GM19240 (cell line): Measurements from ENCODE around the gene TMEM161A.

Experiments
- DNase-seq: peaks from one replicate; pipeline ENCODE4 v3.0.0; 2011; ENCODE audit warnings: low spot score; ENCODE audit not compliant: insufficient read length

The TMEM161A gene

GRCh38 chr19:19098084-19098702 lies 40.1 kb downstream of the TMEM161A start:
- DNase-seq, result no peak

GRCh38 chr19:19096641-19097627 lies 41.3 kb downstream of the TMEM161A start:
- no peak for DNase-seq

- DNase-seq, result no peak
Observed at GRCh38 chr19:19095691-19096090, 42.6 kb downstream of the TMEM161A start.

GRCh38 chr19:19094513-19094912 lies 43.8 kb downstream of the TMEM161A start:
- no peak for DNase-seq

- no peak for DNase-seq
Observed at GRCh38 chr19:19087676-19088075, 50.6 kb downstream of the TMEM161A start.

- no peak for DNase-seq
Observed at GRCh38 chr19:19083413-19084178, 54.7 kb downstream of the TMEM161A start.

- DNase-seq, result no peak
Observed at GRCh38 chr19:19081642-19082151, 56.6 kb downstream of the TMEM161A start.

- DNase-seq, result no peak
Observed at GRCh38 chr19:19079571-19079970, 58.7 kb downstream of the TMEM161A start.

GRCh38 chr19:19078801-19079200 lies 59.5 kb downstream of the TMEM161A start:
- DNase-seq, result no peak

GRCh38 chr19:19077103-19077502 lies 61.2 kb downstream of the TMEM161A start:
- no peak for DNase-seq

- DNase-seq, result no peak
Observed at GRCh38 chr19:19076476-19076875, 61.8 kb downstream of the TMEM161A start.

- DNase-seq, result no peak
Observed at GRCh38 chr19:19075126-19075525, 63.2 kb downstream of the TMEM161A start.

GRCh38 chr19:19074196-19074882 lies 63.9 kb downstream of the TMEM161A start:
- DNase-seq, result no peak

GRCh38 chr19:19071897-19072296 lies 66.4 kb downstream of the TMEM161A start:
- DNase-seq, result no peak
